ENCODE results near the gene INTS14. TPM values are rescaled to one million over a fixed set of nuclear protein-coding genes. Genes with fewer than 3 reads are reported as not detected.

INTS14 gene
- total RNA-seq, 1 experiment from 2014 or later: 41.2 TPM

DNA sequence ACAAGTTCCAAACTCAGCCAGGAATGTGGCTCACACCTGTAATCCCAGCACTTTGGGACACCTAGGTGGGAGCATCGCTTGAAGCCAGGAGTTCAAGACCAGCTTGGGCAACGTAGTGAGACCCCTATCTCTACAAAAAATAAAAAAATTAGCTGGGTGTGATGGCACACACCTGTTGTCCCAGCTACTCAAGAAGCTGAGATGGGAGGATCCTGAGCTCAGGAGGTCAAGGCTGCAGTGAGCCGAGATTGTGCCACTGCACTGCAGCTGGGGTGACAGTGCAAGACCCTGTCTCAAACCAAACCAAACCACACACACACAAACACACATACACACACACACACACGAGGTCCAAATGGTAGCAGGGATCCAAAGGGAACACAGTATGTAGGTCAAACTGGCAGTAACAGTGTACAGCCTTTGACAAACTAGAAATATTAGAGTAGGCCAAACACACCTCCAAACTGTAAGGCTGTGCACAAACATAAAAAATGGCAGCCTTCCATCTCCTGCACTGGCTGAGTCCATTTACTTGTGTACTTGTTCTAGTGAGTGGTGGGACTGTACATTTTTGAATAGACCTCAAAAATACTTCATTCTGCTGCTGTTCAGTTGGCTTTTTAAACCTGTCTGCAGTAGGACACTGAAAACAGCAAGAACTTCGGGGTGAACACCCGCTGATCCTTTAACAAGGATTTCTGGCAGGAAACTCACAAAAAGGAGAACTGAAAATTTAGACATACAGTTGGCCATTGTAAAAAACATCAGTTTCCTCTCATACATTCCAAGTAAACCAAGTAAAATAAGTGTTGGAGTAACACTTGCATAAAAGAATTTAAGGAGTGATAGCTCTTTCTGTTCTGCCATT, 33.6 kb downstream of the INTS14 start:
- no peak for ATAC-seq
- H3K27me3 ChIP-seq (ENCODE audit: control insufficient read depth, insufficient read depth, low read length): no peaks in the 10 kb centered on the region
- H3K36me3 ChIP-seq (ENCODE audit: control insufficient read depth, insufficient read depth, low read length): peaks cover 10% of the 10 kb centered on the region; the same call in 1 of the 2 replicates
- no peak overlapping the region for H3K4me3 ChIP-seq (ENCODE audit: low read depth in 2 of 2, low read length in 2 of 2)
- H3K9me3 ChIP-seq (ENCODE audit: control insufficient read depth, insufficient read depth, low read depth, low read length): no peaks in the 10 kb centered on the region
- intact Hi-C loops (cut with micrococcal nuclease; ENCODE audit: unreplicated experiment) (no loop called here), in situ Hi-C loops (cut with HindIII; ENCODE audit: low pct_unique_long_range_greater_than_20kb, low sequenced_read_pairs) (no loop called here)
- DNase-seq (ENCODE audit: low read depth, low spot score): no peak
- CTCF ChIA-PET: no interaction called here
- POLR2A ChIA-PET: no interaction called here
- no peak overlapping the region for H3K27ac ChIP-seq (ENCODE audit: low read length)
- BruUV-seq (replicated peaks): TSS peak; percentile 93
- H3K4me1 ChIP-seq (ENCODE audit: control insufficient read depth, insufficient read depth, low read length): peaks cover 9% of the 10 kb centered on the region; the same call in 1 of the 2 replicates
- TF ChIP-seq POLR2AphosphoS5 (IDR thresholded peaks at IDR 0.05; ENCODE audit: low read depth, low read length) (no peak), TCF7L2 (IDR thresholded peaks at IDR 0.05; ENCODE audit: low read depth, low read length) (no peak), SIN3A (IDR thresholded peaks at IDR 0.05; ENCODE audit: borderline replicate concordance, insufficient read depth, low read depth, low read length) (no peak)
- TF ChIP-seq, protein P1, sequence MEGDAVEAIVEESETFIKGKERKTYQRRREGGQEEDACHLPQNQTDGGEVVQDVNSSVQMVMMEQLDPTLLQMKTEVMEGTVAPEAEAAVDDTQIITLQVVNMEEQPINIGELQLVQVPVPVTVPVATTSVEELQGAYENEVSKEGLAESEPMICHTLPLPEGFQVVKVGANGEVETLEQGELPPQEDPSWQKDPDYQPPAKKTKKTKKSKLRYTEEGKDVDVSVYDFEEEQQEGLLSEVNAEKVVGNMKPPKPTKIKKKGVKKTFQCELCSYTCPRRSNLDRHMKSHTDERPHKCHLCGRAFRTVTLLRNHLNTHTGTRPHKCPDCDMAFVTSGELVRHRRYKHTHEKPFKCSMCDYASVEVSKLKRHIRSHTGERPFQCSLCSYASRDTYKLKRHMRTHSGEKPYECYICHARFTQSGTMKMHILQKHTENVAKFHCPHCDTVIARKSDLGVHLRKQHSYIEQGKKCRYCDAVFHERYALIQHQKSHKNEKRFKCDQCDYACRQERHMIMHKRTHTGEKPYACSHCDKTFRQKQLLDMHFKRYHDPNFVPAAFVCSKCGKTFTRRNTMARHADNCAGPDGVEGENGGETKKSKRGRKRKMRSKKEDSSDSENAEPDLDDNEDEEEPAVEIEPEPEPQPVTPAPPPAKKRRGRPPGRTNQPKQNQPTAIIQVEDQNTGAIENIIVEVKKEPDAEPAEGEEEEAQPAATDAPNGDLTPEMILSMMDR (IDR thresholded peaks at IDR 0.05): no peak
- TF ChIP-seq, protein P2, sequence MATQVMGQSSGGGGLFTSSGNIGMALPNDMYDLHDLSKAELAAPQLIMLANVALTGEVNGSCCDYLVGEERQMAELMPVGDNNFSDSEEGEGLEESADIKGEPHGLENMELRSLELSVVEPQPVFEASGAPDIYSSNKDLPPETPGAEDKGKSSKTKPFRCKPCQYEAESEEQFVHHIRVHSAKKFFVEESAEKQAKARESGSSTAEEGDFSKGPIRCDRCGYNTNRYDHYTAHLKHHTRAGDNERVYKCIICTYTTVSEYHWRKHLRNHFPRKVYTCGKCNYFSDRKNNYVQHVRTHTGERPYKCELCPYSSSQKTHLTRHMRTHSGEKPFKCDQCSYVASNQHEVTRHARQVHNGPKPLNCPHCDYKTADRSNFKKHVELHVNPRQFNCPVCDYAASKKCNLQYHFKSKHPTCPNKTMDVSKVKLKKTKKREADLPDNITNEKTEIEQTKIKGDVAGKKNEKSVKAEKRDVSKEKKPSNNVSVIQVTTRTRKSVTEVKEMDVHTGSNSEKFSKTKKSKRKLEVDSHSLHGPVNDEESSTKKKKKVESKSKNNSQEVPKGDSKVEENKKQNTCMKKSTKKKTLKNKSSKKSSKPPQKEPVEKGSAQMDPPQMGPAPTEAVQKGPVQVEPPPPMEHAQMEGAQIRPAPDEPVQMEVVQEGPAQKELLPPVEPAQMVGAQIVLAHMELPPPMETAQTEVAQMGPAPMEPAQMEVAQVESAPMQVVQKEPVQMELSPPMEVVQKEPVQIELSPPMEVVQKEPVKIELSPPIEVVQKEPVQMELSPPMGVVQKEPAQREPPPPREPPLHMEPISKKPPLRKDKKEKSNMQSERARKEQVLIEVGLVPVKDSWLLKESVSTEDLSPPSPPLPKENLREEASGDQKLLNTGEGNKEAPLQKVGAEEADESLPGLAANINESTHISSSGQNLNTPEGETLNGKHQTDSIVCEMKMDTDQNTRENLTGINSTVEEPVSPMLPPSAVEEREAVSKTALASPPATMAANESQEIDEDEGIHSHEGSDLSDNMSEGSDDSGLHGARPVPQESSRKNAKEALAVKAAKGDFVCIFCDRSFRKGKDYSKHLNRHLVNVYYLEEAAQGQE (IDR thresholded peaks at IDR 0.05; ENCODE audit: insufficient read depth in 1 of 2, low read depth in 2 of 2, low read length in 1 of 2): no peak

DNA sequence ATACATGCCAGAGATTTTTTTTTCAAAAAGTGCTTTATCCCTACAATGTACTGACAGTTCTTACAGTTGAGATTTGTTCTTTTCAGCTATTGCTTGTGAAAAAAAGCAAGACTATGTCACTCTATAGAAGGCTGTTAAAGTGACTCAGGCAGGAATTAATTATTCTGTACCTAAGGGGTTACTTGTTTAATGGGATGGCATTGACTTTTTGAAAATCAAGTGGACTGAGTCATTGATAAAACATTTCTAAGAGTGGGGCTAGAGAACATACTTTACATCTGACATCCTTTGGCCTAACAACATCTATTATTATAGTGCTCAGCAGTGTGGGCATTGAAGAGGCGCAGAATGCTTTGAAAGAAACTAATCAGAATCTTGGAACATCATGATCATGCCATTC, 34.3 kb downstream of the INTS14 start:
- H3K27ac ChIP-seq (ENCODE audit: low read length): no peak overlapping the region
- POLR2A ChIA-PET: no interaction called here
- H3K36me3 ChIP-seq (ENCODE audit: control insufficient read depth, insufficient read depth, low read length): peaks cover 14% of the 10 kb centered on the region; the same call in 1 of the 2 replicates
- intact Hi-C loops (cut with micrococcal nuclease; ENCODE audit: unreplicated experiment) (no loop called here), in situ Hi-C loops (cut with HindIII; ENCODE audit: low pct_unique_long_range_greater_than_20kb, low sequenced_read_pairs) (no loop called here)
- TF ChIP-seq POLR2AphosphoS5 (IDR thresholded peaks at IDR 0.05; ENCODE audit: low read depth, low read length): no peak
- TF ChIP-seq, protein P1 (IDR thresholded peaks at IDR 0.05): no peak
- no peak overlapping the region for H3K4me3 ChIP-seq (ENCODE audit: low read depth in 2 of 2, low read length in 2 of 2)
- BruUV-seq (replicated peaks): no TSS peak
- no peaks in the 10 kb centered on the region for H3K27me3 ChIP-seq (ENCODE audit: control insufficient read depth, insufficient read depth, low read length)
- DNase-seq (ENCODE audit: low read depth, low spot score) (no peak), ATAC-seq (peak; percentile 20; the same call in 1 of the 2 replicates)
- H3K4me1 ChIP-seq (ENCODE audit: control insufficient read depth, insufficient read depth, low read length): peaks cover 9% of the 10 kb centered on the region; the same call in 1 of the 2 replicates
- H3K9me3 ChIP-seq (ENCODE audit: control insufficient read depth, insufficient read depth, low read depth, low read length): no peaks in the 10 kb centered on the region
- CTCF ChIA-PET: no interaction called here

Data from Panc1 (cell line).